Measurements from ENCODE around the gene LRRN2. TPM values are rescaled to one million over a fixed set of nuclear protein-coding genes. Genes with fewer than 3 reads are reported as not detected.

The LRRN2 gene
- total RNA-seq, 8 experiments from 2014 or later: 0.70 to 24.4 (median 6.0) TPM

GRCh38 chr1:204611036-204611435, 74.5 kb downstream of the LRRN2 start:
- 0 to 75% (median 49%) methylated on average over 1 to 3 of the region's 3 CpGs; no CpG with 5 or more reads in 3 of the 10 experiments for WGBS, 10 experiments

GRCh38 chr1:204607910-204608309, 77.6 kb downstream of the LRRN2 start:
- in situ Hi-C loops (cut with MboI; ENCODE audit: low pct_unique_long_range_greater_than_20kb in 2 of 9, low sequenced_read_pairs in 9 of 9, unreplicated experiment in 9 of 9): no loop called here
- Histone ChIP-seq H3K27ac (peak overlapping the region in 1 of 2 donors; percentile 19), H3K4me3 (no peak overlapping the region), H3K4me1 (replicated peaks in 1 of 2) (peaks cover 7 to 11% of the 10 kb centered on the region in 2 donors)
- 13 to 95% (median 66%) methylated on average over 1 to 6 of the region's 6 CpGs; no CpG with 5 or more reads in 4 of the 10 experiments for WGBS, 10 experiments
- ATAC-seq (replicated peaks in 6 of 8): peak in 1 of 8 experiments; percentile 62

More at GRCh38 chr1:204611036-204611435, 74.5 kb downstream of the LRRN2 start:
- no peak overlapping the region for H3K4me3 ChIP-seq
- no peak overlapping the region for H3K27ac ChIP-seq
- H3K4me1 ChIP-seq (replicated peaks in 1 of 2): peaks cover 10 to 16% of the 10 kb centered on the region in 2 donors
- no peak for ATAC-seq (replicated peaks in 6 of 8)
- in situ Hi-C loops (cut with MboI; ENCODE audit: low pct_unique_long_range_greater_than_20kb in 2 of 9, low sequenced_read_pairs in 9 of 9, unreplicated experiment in 9 of 9): no loop called here

GRCh38 chr1:204605791-204606190, 79.7 kb downstream of the LRRN2 start:
- Histone ChIP-seq H3K4me1 (replicated peaks in 1 of 2) (peaks cover 14 to 25% of the 10 kb centered on the region in 2 donors), H3K27ac (no peak overlapping the region), H3K4me3 (no peak overlapping the region)
- WGBS, 10 experiments: 14 to 100% (median 81%) methylated on average over 2 to 6 of the region's 7 CpGs; no CpG with 5 or more reads in 3 of the 10 experiments
- ATAC-seq (replicated peaks in 6 of 8): no peak
- in situ Hi-C loops (cut with MboI; ENCODE audit: low pct_unique_long_range_greater_than_20kb in 2 of 9, low sequenced_read_pairs in 9 of 9, unreplicated experiment in 9 of 9): no loop called here

GRCh38 chr1:204602871-204603542, 82.5 kb downstream of the LRRN2 start:
- Histone ChIP-seq H3K4me3 (no peak overlapping the region), H3K4me1 (replicated peaks in 1 of 2) (peaks cover 11 to 24% of the 10 kb centered on the region in 2 donors), H3K27ac (no peak overlapping the region)
- in situ Hi-C loops (cut with MboI; ENCODE audit: low pct_unique_long_range_greater_than_20kb in 2 of 9, low sequenced_read_pairs in 9 of 9, unreplicated experiment in 9 of 9): no loop called here
- 0 to 82% (median 58%) methylated on average over 2 to 6 of the region's 6 CpGs for WGBS, 10 experiments
- no peak for ATAC-seq (replicated peaks in 6 of 8)

- H3K4me3 ChIP-seq: no peak overlapping the region
- H3K4me1 ChIP-seq (replicated peaks in 1 of 2): peaks cover 11 to 19% of the 10 kb centered on the region in 2 donors
- H3K27ac ChIP-seq: no peak overlapping the region
- in situ Hi-C loops (cut with MboI; ENCODE audit: low pct_unique_long_range_greater_than_20kb in 2 of 9, low sequenced_read_pairs in 9 of 9, unreplicated experiment in 9 of 9): no loop called here
- WGBS, 10 experiments: 0 to 20% (median 0%) methylated on average over 1 to 3 of the region's 6 CpGs; no CpG with 5 or more reads in 3 of the 10 experiments
- peak in 7 of 8 experiments; percentile 28 to 94 (median 76) for ATAC-seq (replicated peaks in 6 of 8)
These were observed 83.4 kb downstream of the LRRN2 start for GRCh38 chr1:204602111-204602579.

GRCh38 chr1:204600968-204601367, 84.6 kb downstream of the LRRN2 start:
- ATAC-seq (replicated peaks in 6 of 8): peak in 1 of 8 experiments; percentile 35
- 42 to 100% (median 96%) methylated on average over 1 to 4 of the region's 4 CpGs; no CpG with 5 or more reads in 2 of the 10 experiments for WGBS, 10 experiments

GRCh38 chr1:204600203-204600602, 85.3 kb downstream of the LRRN2 start:
- H3K4me3 ChIP-seq: no peak overlapping the region
- in situ Hi-C loops (cut with MboI; ENCODE audit: low pct_unique_long_range_greater_than_20kb in 2 of 9, low sequenced_read_pairs in 9 of 9, unreplicated experiment in 9 of 9): no loop called here
- WGBS, 10 experiments: 60 to 100% (median 90%) methylated on average over 1 to 4 of the region's 5 CpGs; no CpG with 5 or more reads in 4 of the 10 experiments
- ATAC-seq (replicated peaks in 6 of 8): no peak
- H3K4me1 ChIP-seq (replicated peaks in 1 of 2): peaks cover 11 to 19% of the 10 kb centered on the region in 2 donors
- no peak overlapping the region for H3K27ac ChIP-seq

More at GRCh38 chr1:204600968-204601367, 84.6 kb downstream of the LRRN2 start:
- Histone ChIP-seq H3K4me3 (no peak overlapping the region), H3K4me1 (replicated peaks in 1 of 2) (peaks cover 11 to 19% of the 10 kb centered on the region in 2 donors), H3K27ac (no peak overlapping the region)
- in situ Hi-C loops (cut with MboI; ENCODE audit: low pct_unique_long_range_greater_than_20kb in 2 of 9, low sequenced_read_pairs in 9 of 9, unreplicated experiment in 9 of 9): no loop called here

GRCh38 chr1:204599596-204599995, 85.9 kb downstream of the LRRN2 start:
- Histone ChIP-seq H3K4me3 (no peak overlapping the region), H3K4me1 (replicated peaks in 1 of 2) (peaks cover 11 to 19% of the 10 kb centered on the region in 2 donors), H3K27ac (no peak overlapping the region)
- no peak for ATAC-seq (replicated peaks in 6 of 8)
- WGBS, 10 experiments: 60 to 99% (median 86%) methylated on average over 1 to 9 of the region's 10 CpGs; no CpG with 5 or more reads in 3 of the 10 experiments
- in situ Hi-C loops (cut with MboI; ENCODE audit: low pct_unique_long_range_greater_than_20kb in 2 of 9, low sequenced_read_pairs in 9 of 9, unreplicated experiment in 9 of 9): no loop called here

GRCh38 chr1:204599098-204599497, 86.4 kb downstream of the LRRN2 start:
- H3K4me1 ChIP-seq (replicated peaks in 1 of 2): peaks cover 11 to 19% of the 10 kb centered on the region in 2 donors
- no peak for ATAC-seq (replicated peaks in 6 of 8)
- H3K27ac ChIP-seq: no peak overlapping the region
- no peak overlapping the region for H3K4me3 ChIP-seq
- WGBS, 10 experiments: 68 to 94% (median 75%) methylated on average over 2 to 6 of the region's 8 CpGs; no CpG with 5 or more reads in 3 of the 10 experiments
- in situ Hi-C loops (cut with MboI; ENCODE audit: low pct_unique_long_range_greater_than_20kb in 2 of 9, low sequenced_read_pairs in 9 of 9, unreplicated experiment in 9 of 9): no loop called here

GRCh38 chr1:204598319-204598969, 87.1 kb downstream of the LRRN2 start:
- no peak for ATAC-seq (replicated peaks in 6 of 8)
- Histone ChIP-seq H3K27ac (no peak overlapping the region), H3K4me3 (no peak overlapping the region), H3K4me1 (replicated peaks in 1 of 2) (peaks cover 11 to 19% of the 10 kb centered on the region in 2 donors)
- in situ Hi-C loops (cut with MboI; ENCODE audit: low pct_unique_long_range_greater_than_20kb in 2 of 9, low sequenced_read_pairs in 9 of 9, unreplicated experiment in 9 of 9): no loop called here
- WGBS, 10 experiments: 33 to 89% (median 76%) methylated on average over 1 to 4 of the region's 4 CpGs; no CpG with 5 or more reads in 1 of the 10 experiments

- 0 to 86% (median 70%) methylated on average over 1 to 10 of the region's 10 CpGs; no CpG with 5 or more reads in 1 of the 10 experiments for WGBS, 10 experiments
- H3K4me1 ChIP-seq (replicated peaks in 1 of 2): peaks cover 0 to 3% of the 10 kb centered on the region in 2 donors
- no peak overlapping the region for H3K27ac ChIP-seq
- ATAC-seq (replicated peaks in 6 of 8): no peak
- in situ Hi-C loops (cut with MboI; ENCODE audit: low pct_unique_long_range_greater_than_20kb in 2 of 9, low sequenced_read_pairs in 9 of 9, unreplicated experiment in 9 of 9): no loop called here
- H3K4me3 ChIP-seq: no peak overlapping the region
These were observed 93.1 kb downstream of the LRRN2 start for GRCh38 chr1:204592246-204592948.

GRCh38 chr1:204591473-204592090, 94.0 kb downstream of the LRRN2 start:
- Histone ChIP-seq H3K4me3 (no peak overlapping the region), H3K4me1 (replicated peaks in 1 of 2) (peaks cover 0 to 3% of the 10 kb centered on the region in 2 donors), H3K27ac (no peak overlapping the region)
- in situ Hi-C loops (cut with MboI; ENCODE audit: low pct_unique_long_range_greater_than_20kb in 2 of 9, low sequenced_read_pairs in 9 of 9, unreplicated experiment in 9 of 9): no loop called here
- 0 to 92% (median 73%) methylated on average over 1 to 3 of the region's 3 CpGs; no CpG with 5 or more reads in 1 of the 10 experiments for WGBS, 10 experiments
- ATAC-seq (replicated peaks in 6 of 8): peak in 3 of 8 experiments; percentile 64 to 91 (median 78)
